Natural killer cell (primary cell): ENCODE results near the gene PDE6A. TPM values are rescaled to one million over a fixed set of nuclear protein-coding genes. Genes with fewer than 3 reads are reported as not detected.

ENCODE experiments used
- ATAC-seq, 3 donors: fragments of 150-1000 bp in 2 of 3; fragments of 200-7000 bp in 1 of 3; cut with Tn5 transposase; 1 replicate in 1 of 3; 2 replicates in 2 of 3; pipeline ENCODE4 v1.10.0; 2021; ENCODE audit warnings: mild to moderate bottlenecking in 2 of 3, moderate library complexity in 2 of 3
- DNase-seq, 2 donors: peaks; one replicate each; pipeline versions ENCODE4 v3.0.0 to v3.0.0-alpha.2; 2013 to 2021; ENCODE audit warnings: mixed read lengths in 1 of 2
- H3K27ac ChIP-seq: one replicate; pipeline ENCODE4 v1.5.1; 2013; ENCODE audit warnings: mild to moderate bottlenecking, low read length
- H3K27me3 ChIP-seq: one replicate; pipeline ENCODE4 v1.6.1; 2013; ENCODE audit warnings: low read length; ENCODE audit not compliant: control insufficient read depth, insufficient read depth
- H3K36me3 ChIP-seq: one replicate; pipeline ENCODE4 v1.6.1; 2013; ENCODE audit warnings: low read length; ENCODE audit not compliant: control insufficient read depth, insufficient read depth
- H3K4me1 ChIP-seq: one replicate; pipeline ENCODE4 v1.6.1; 2013; ENCODE audit warnings: low read length; ENCODE audit not compliant: control insufficient read depth, insufficient read depth
- H3K4me3 ChIP-seq: one replicate; pipeline ENCODE4 v1.5.1; 2013; ENCODE audit warnings: low read length
- H3K9me3 ChIP-seq: one replicate; pipeline ENCODE4 v1.6.1; 2013; ENCODE audit warnings: low read length; ENCODE audit not compliant: control insufficient read depth, insufficient read depth
- H3K27ac Mint-ChIP-seq, 2 donors: one replicate each; pipeline ENCODE4 v1.8.0; 2022; ENCODE audit warnings: mild to moderate bottlenecking in 2 of 2, mixed read lengths in 2 of 2, moderate library complexity in 1 of 2
- H3K27me3 Mint-ChIP-seq, 2 donors: one replicate each; pipeline ENCODE4 v1.8.0; 2022; ENCODE audit warnings: low read depth in 2 of 2, mixed read lengths in 2 of 2
- H3K36me3 Mint-ChIP-seq: one replicate; pipeline ENCODE4 v1.8.0; 2022; ENCODE audit warnings: mixed read lengths
- H3K4me1 Mint-ChIP-seq, 2 donors: one replicate each; pipeline ENCODE4 v1.8.0; 2022; ENCODE audit warnings: mixed read lengths in 2 of 2
- H3K4me3 Mint-ChIP-seq: one replicate; pipeline ENCODE4 v1.8.0; 2022; ENCODE audit warnings: mild to moderate bottlenecking, moderate library complexity, mixed read lengths
- H3K9me3 Mint-ChIP-seq, 2 donors: one replicate each; pipeline ENCODE4 v1.8.0; 2022; ENCODE audit warnings: mixed read lengths in 2 of 2
- CTCF ChIP-seq: fragments of 200-600 bp; IDR thresholded peaks from one replicate; pipeline ENCODE4 v1.8.0; 2022; ENCODE audit warnings: antibody characterized with exemption
- WGBS: methylation state at CpG from one replicate; pipeline ENCODE4 v1.1.7; 2013; ENCODE audit warnings: missing lambda C conversion rate; ENCODE audit not compliant: insufficient coverage; 5-methylcytosine and 5-hydroxymethylcytosine counted together
- intact Hi-C: fragments of 100-400 bp; cut with micrococcal nuclease; formaldehyde crosslinking; loops from one replicate; pipeline ENCODE4 v1.14.2; 2022
- total RNA-seq, 4 donors: library from RNA; stranded (reverse); fragments of 120-200 nt in 1 of 4; gene quantifications; one replicate each; pipeline versions ENCODE4 v1.2.3 to v1.2.4, GENCODE V29; 2013 to 2022

PDE6A gene
- total RNA-seq, 3 donors from 2014 or later (not counting 1 experiment from before 2014, with no cell fraction given): not detected

GRCh38 chr5:149902177-149902576, 42.4 kb downstream of the PDE6A start:
- 91% methylated on average over 4 of the region's 4 CpGs for WGBS
- ATAC-seq: no peak
- H3K9me3 ChIP-seq: no peaks in the 10 kb centered on the region
- no peak overlapping the region for H3K27ac ChIP-seq
- no peaks in the 10 kb centered on the region for H3K4me1 Mint-ChIP-seq
- no peaks in the 10 kb centered on the region for H3K4me1 ChIP-seq
- no peak for TF ChIP-seq CTCF
- H3K27ac Mint-ChIP-seq: no peak overlapping the region
- no peaks in the 10 kb centered on the region for H3K9me3 Mint-ChIP-seq
- no peaks in the 10 kb centered on the region for H3K36me3 ChIP-seq
- H3K27me3 Mint-ChIP-seq: peaks cover 0 to 25% of the 10 kb centered on the region in 2 donors
- peaks cover 3% of the 10 kb centered on the region for H3K27me3 ChIP-seq
- intact Hi-C loops: no loop called here
- no peaks in the 10 kb centered on the region for H3K36me3 Mint-ChIP-seq
- no peak overlapping the region for H3K4me3 ChIP-seq
- no peak for DNase-seq
- no peak overlapping the region for H3K4me3 Mint-ChIP-seq

- H3K27ac ChIP-seq: no peak overlapping the region
- intact Hi-C loops: no loop called here
- DNase-seq: peak in 1 of 2 donors; percentile 20
- Mint-ChIP-seq H3K4me3 (no peak overlapping the region), H3K4me1 (peaks cover 4% of the 10 kb centered on the region in 2 donors), H3K9me3 (no peaks in the 10 kb centered on the region), H3K27ac (no peak overlapping the region), H3K36me3 (no peaks in the 10 kb centered on the region), H3K27me3 (peaks cover 5 to 28% of the 10 kb centered on the region in 2 donors)
- H3K9me3 ChIP-seq: no peaks in the 10 kb centered on the region
- TF ChIP-seq CTCF: no peak
- no peaks in the 10 kb centered on the region for H3K4me1 ChIP-seq
- no peaks in the 10 kb centered on the region for H3K36me3 ChIP-seq
- H3K27me3 ChIP-seq: peaks cover 3% of the 10 kb centered on the region
- no peak overlapping the region for H3K4me3 ChIP-seq
- peak in 1 of 3 donors; percentile 40 for ATAC-seq
- WGBS: 16% methylated on average over 2 of the region's 2 CpGs
Observed at GRCh38 chr5:149901511-149901910, 43.1 kb downstream of the PDE6A start.

- Mint-ChIP-seq H3K36me3 (no peaks in the 10 kb centered on the region), H3K27ac (no peak overlapping the region), H3K4me1 (peaks cover 5 to 16% of the 10 kb centered on the region in 2 donors), H3K27me3 (peaks cover 7 to 21% of the 10 kb centered on the region in 2 donors), H3K9me3 (no peaks in the 10 kb centered on the region), H3K4me3 (no peak overlapping the region)
- TF ChIP-seq CTCF: no peak
- H3K4me3 ChIP-seq: no peak overlapping the region
- no peaks in the 10 kb centered on the region for H3K9me3 ChIP-seq
- peaks cover 2% of the 10 kb centered on the region for H3K4me1 ChIP-seq
- H3K27ac ChIP-seq: no peak overlapping the region
- intact Hi-C loops: no loop called here
- H3K27me3 ChIP-seq: peaks cover 3% of the 10 kb centered on the region
- ATAC-seq (no peak), DNase-seq (no peak)
- no peaks in the 10 kb centered on the region for H3K36me3 ChIP-seq
- WGBS: 83% methylated on average over 1 of the region's 2 CpGs
Observed at GRCh38 chr5:149900390-149900789, 44.2 kb downstream of the PDE6A start.

GRCh38 chr5:149898811-149899210, 45.8 kb downstream of the PDE6A start:
- no peak overlapping the region for H3K4me3 ChIP-seq
- H3K4me1 ChIP-seq: peaks cover 2% of the 10 kb centered on the region
- Mint-ChIP-seq H3K9me3 (no peaks in the 10 kb centered on the region), H3K4me3 (no peak overlapping the region), H3K36me3 (no peaks in the 10 kb centered on the region), H3K27ac (no peak overlapping the region), H3K4me1 (peaks cover 5 to 17% of the 10 kb centered on the region in 2 donors), H3K27me3 (peaks cover 7 to 12% of the 10 kb centered on the region in 2 donors)
- intact Hi-C loops: no loop called here
- DNase-seq: no peak
- no peaks in the 10 kb centered on the region for H3K9me3 ChIP-seq
- ATAC-seq: no peak
- no peaks in the 10 kb centered on the region for H3K36me3 ChIP-seq
- peaks cover 3% of the 10 kb centered on the region for H3K27me3 ChIP-seq
- WGBS: 91% methylated on average over 1 of the region's 1 CpG
- no peak for TF ChIP-seq CTCF
- no peak overlapping the region for H3K27ac ChIP-seq
